Urinary bladder (tissue), 4 donors: ENCODE results near the gene MCRS1. TPM values are rescaled to one million over a fixed set of nuclear protein-coding genes. Genes with fewer than 3 reads are reported as not detected.
A peak's percentile ranks its signal among the peaks of the same experiment; 100 is the strongest.

ENCODE experiments used
- DNase-seq: peaks from one replicate; pipeline ENCODE4 v3.0.0-alpha.2; 2015; ENCODE audit errors: extremely low spot score
- H3K27ac ChIP-seq: one replicate; pipeline ENCODE4 v1.5.1; 2013; ENCODE audit warnings: low read depth, mild to moderate bottlenecking, moderate library complexity
- H3K36me3 ChIP-seq: one replicate; pipeline ENCODE4 v1.6.1; 2013; ENCODE audit warnings: mild to moderate bottlenecking, moderate library complexity; ENCODE audit not compliant: insufficient read depth
- H3K4me1 ChIP-seq: one replicate; pipeline ENCODE4 v1.6.1; 2013; ENCODE audit warnings: mild to moderate bottlenecking, moderate library complexity; ENCODE audit not compliant: insufficient read depth
- H3K4me3 ChIP-seq: one replicate; pipeline ENCODE4 v1.5.1; 2013; ENCODE audit warnings: low read depth, low read length
- WGBS: extraction: QIAGEN DNeasy Blood & Tissue Kit; methylation state at CpG from one replicate; pipeline ENCODE4 v1.1.7; 2013; 5-methylcytosine and 5-hydroxymethylcytosine counted together
- polyA plus RNA-seq: library from polyadenylated mRNA; stranded (reverse); fragments of 200-250 nt; gene quantifications from one replicate; pipeline ENCODE4 v1.2.3, GENCODE V29; 2013
- total RNA-seq: library from RNA; depleted of rRNA; stranded (reverse); fragments of >200 nt; gene quantifications from one replicate; pipeline ENCODE4 v1.2.3, GENCODE V29; 2014
- donor health status: healthy with polysubstance abuse.
- donor health status: healthy.

MCRS1 gene
- total and polyA plus RNA-seq, 2 donors, result 23.0 to 48.3 TPM

DNA sequence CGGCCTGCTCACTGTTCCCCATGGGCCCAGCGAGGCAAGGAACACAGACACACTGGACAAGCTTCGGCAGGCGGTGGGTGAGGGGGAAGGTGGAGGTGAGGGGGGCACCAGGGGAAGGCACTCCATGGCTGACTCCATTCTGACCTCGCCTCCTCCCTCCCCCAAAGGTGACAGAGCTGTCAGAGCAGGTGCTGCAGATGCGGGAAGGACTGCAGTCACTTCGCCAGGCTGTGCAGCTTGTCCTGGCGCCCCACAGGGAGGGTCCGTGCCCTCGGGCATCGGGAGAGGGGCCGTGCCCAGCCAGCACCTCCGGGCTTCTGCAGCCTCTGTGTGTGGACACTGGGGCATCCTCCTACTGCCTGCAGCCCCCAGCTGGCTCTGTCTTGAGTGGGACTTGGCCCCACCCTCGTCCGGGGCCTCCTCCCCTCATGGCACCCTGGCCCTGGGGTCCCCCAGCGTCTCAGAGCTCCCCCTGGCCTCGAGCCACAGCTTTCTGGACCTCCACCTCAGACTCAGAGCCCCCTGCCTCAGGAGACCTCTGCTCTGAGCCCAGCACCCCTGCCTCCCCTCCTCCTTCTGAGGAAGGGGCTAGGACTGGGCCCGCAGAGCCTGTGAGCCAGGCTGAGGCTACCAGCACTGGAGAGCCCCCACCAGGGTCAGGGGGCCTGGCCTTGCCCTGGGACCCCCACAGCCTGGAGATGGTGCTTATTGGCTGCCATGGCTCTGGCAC lies 10.6 kb downstream of the MCRS1 start:
- Histone ChIP-seq H3K4me1 (no peaks in the 10 kb centered on the region), H3K4me3 (no peak overlapping the region), H3K36me3 (peaks cover 10% of the 10 kb centered on the region), H3K27ac (no peak overlapping the region)
- 84% methylated on average over 18 of the region's 18 CpGs for WGBS
- DNase-seq, result no peak

DNA sequence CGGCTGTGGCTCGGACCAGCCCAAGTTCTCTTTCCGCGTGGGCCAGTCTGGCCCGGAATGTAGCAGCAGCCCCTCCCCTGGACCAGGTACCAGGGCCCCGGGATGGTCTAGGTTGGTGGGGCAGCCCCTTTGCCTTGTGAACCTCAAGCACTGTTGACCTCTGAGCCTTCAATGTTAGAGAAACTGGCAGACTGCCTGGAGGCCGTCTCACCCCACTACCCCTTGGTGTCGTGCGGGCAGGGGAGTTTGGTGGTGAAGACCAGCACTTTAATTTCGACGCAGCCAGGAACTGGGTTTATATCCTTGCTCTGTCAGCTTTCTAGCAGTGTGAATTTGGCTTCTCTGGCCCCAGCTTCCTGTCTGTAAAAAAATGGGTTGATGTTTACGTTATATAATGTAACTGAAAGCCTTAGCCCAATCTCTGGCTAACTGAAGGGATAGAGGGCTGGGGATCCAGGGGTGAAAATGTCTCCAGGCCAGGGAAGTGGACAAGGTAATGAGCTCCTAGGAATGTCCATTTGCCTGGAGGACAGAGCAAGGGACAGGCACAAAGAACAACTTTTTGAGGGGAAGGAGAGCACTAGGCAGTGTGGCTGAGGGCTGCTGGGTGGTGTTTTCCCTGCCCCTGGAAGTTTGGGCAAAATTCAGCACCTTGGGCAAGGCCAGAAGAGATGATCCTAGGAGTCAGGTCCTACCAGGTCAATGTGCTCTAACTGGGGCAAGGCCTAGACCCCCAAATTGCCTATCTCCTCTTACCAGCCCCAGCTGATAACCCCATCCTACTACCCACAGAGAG lies 11.4 kb downstream of the MCRS1 start:
- no peak for DNase-seq
- no peak overlapping the region for H3K27ac ChIP-seq
- no peak overlapping the region for H3K4me3 ChIP-seq
- 68% methylated on average over 12 of the region's 12 CpGs for WGBS
- H3K36me3 ChIP-seq, result peaks cover 10% of the 10 kb centered on the region
- no peaks in the 10 kb centered on the region for H3K4me1 ChIP-seq

DNA sequence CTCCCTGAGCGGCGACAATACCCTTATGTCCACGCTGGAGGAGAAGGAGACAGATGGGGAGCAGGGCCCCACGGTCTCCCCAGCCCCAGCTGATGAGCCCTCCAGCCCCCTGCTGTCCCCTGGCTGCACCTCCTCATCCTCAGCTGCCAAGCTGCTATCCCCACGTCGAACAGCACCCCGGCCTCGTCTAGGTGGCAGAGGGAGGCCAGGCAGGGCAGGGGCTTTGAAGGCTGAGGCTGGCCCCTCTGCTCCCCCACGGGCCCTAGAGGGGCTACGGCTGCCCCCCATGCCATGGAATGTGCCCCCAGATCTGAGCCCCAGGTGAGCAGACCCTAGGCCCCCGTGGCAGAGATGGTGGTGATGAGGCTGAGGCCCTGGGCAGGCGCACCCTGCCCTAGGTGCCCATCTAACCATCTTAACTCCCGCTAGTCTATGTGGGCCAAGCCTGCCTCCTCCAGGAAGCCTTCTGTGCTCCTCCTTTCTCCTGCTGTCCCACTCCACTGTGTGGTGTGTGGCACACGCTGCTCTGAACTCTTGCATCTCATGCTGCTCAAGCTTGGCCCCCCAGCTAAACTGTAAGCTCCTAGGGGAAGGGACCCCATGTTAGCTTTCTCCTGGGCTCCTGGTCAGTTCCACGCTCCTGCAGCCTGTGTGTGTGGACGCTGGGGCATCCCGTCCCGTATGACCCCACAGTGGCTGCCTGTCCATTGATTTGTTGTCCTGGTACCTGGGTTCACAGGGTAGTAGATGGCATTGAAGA lies 12.1 kb downstream of the MCRS1 start:
- peaks cover 10% of the 10 kb centered on the region for H3K36me3 ChIP-seq
- WGBS, result 84% methylated on average over 18 of the region's 18 CpGs
- H3K4me1 ChIP-seq, result no peaks in the 10 kb centered on the region
- DNase-seq, result no peak
- no peak overlapping the region for H3K4me3 ChIP-seq
- no peak overlapping the region for H3K27ac ChIP-seq

DNA sequence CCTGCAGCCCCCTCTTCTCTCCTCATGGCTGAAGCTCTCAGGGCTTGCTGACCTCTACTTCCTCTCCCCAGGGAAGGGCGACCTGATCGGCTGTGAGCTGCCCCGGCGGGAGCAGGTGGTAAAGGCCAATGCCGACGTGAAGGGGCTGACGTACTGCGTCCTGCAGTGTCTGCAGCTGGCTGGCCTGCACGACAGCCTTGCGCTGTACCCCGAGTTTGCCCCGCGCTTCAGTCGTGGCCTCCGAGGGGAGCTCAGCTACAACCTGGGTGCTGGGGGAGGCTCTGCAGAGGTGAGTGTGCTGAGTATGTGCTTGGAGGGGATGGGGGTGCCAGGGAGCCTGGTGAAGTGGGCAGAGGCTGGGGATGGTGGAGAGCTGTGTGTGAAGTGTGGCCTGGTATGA lies 13.7 kb downstream of the MCRS1 start:
- WGBS, result 82% methylated on average over 15 of the region's 15 CpGs
- DNase-seq, result no peak
- H3K4me1 ChIP-seq, result no peaks in the 10 kb centered on the region
- no peak overlapping the region for H3K27ac ChIP-seq
- no peak overlapping the region for H3K4me3 ChIP-seq
- H3K36me3 ChIP-seq, result peaks cover 7% of the 10 kb centered on the region

DNA sequence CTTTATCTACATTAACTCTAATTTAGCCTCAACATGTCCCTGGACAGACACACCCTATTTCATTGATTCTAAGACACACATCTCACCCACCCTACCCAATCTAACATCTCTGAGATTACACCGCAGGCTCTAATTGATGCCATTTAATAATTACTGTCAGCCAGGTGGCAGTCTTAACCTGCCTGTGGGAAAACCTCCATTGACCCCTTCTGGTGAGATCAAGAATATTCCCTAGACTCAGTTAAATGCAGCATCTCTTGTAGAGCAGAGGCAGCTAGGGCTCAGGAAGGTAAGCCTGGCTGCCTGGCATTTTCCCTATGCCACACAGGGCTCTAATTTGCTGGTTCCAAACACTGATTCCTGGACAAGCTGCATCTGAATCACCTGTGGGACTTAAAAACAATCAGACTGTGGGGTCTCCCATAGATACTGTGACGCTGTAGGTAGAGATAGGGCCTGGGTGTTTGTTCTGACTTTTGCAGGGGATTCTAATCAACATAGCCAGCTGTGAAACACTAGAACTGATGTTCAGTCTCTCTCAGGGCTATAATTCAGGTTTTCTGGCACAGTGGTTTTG lies 14.3 kb downstream of the MCRS1 start:
- 68% methylated on average over 2 of the region's 2 CpGs for WGBS
- Histone ChIP-seq H3K36me3 (peaks cover 7% of the 10 kb centered on the region), H3K4me3 (no peak overlapping the region), H3K4me1 (no peaks in the 10 kb centered on the region), H3K27ac (no peak overlapping the region)
- no peak for DNase-seq

DNA sequence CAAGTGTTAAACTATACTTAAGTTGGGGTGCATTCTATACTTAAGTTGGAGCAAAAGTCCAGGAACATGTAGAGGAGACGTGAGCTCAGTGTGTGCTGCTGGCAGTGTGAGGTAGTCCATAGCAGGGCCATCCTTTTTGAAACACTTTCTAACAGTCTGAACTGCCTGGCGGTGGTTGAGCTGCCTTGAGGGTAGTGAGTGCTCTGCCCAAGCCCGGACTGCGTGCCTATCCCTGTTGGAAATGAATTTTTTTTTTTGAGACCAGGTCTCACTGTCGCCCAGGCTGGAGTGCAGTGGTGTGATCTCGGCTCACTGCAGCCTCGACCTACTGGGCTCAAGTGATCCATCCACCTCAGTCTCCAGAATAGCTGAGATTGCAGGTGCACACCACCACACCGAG lies 15.0 kb downstream of the MCRS1 start:
- Histone ChIP-seq H3K27ac (no peak overlapping the region), H3K4me1 (no peaks in the 10 kb centered on the region), H3K4me3 (no peak overlapping the region), H3K36me3 (peaks cover 7% of the 10 kb centered on the region)
- DNase-seq, result no peak
- WGBS, result 81% methylated on average over 8 of the region's 8 CpGs

DNA sequence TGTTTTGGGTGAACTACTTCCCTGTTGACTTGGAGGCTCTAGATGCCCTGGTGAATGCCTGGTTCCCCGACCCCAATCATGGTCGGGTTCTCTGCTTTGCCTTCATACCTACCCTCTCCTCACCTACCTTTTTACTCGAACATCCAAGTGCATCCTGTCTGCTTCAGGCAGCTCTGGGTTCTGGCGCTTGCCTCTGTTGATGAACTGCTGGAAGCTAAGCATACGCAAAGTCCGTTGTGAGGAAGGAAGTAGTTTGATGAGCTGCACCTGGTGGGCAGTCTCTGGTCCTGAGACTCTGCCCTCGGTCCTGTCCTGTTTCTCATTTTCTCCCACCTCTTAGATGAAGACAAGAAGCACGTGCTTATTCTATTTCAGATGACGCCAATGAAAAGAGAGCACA lies 15.5 kb downstream of the MCRS1 start:
- Histone ChIP-seq H3K27ac (no peak overlapping the region), H3K4me1 (no peaks in the 10 kb centered on the region), H3K36me3 (peaks cover 5% of the 10 kb centered on the region), H3K4me3 (no peak overlapping the region)
- WGBS, result 38% methylated on average over 9 of the region's 9 CpGs
- no peak for DNase-seq

DNA sequence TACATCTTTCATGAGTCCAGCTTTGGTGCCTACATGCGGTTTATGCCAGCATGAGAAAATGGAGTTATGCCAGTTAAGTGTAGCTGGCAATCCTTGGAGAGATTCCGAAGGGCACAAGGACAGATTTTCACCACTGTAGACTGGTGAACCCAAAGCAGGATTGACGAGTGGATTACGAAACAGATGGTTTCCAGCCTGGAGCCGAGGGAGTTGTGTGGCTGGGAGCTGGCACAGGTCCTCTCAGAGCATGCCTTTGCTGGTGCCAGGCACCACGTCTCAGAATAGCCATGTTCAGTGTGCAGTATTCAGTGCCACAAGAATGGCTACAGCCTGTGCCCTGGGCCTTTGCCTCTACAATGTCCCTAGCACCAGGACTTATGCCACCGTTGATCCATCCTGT lies 15.9 kb downstream of the MCRS1 start:
- no peaks in the 10 kb centered on the region for H3K4me1 ChIP-seq
- 69% methylated on average over 7 of the region's 7 CpGs for WGBS
- H3K27ac ChIP-seq, result no peak overlapping the region
- H3K4me3 ChIP-seq, result no peak overlapping the region
- peaks cover 2% of the 10 kb centered on the region for H3K36me3 ChIP-seq
- no peak for DNase-seq

DNA sequence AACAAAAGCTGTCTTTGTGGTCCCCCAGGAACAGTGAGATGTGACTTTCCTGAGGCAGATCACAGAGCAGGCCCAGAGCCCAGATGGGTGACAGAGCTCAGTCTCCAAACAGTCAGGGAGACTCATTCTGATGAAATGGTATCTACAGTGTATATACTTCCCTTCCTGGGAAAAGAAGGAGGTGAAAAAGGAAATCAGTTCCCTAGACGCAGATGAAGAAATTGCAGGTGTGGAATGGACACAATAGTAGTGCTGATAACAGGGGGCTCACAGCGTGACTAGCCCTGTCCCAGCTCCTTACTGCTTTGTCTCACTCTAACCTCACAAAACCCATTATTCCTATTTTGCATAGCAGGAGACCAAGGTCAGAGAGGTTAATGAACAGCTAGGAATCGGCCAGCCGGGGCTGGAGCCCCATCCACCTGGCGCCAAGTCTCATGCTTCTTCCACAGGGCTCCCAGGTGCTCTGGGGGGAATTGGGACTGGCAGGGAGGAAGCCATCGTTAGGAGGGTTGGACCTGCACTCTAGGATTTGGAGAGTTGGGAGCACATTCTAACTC lies 17.2 kb downstream of the MCRS1 start:
- Histone ChIP-seq H3K4me3 (no peak overlapping the region), H3K27ac (no peak overlapping the region), H3K4me1 (no peaks in the 10 kb centered on the region), H3K36me3 (no peaks in the 10 kb centered on the region)
- WGBS, result 86% methylated on average over 6 of the region's 6 CpGs
- DNase-seq, result no peak

DNA sequence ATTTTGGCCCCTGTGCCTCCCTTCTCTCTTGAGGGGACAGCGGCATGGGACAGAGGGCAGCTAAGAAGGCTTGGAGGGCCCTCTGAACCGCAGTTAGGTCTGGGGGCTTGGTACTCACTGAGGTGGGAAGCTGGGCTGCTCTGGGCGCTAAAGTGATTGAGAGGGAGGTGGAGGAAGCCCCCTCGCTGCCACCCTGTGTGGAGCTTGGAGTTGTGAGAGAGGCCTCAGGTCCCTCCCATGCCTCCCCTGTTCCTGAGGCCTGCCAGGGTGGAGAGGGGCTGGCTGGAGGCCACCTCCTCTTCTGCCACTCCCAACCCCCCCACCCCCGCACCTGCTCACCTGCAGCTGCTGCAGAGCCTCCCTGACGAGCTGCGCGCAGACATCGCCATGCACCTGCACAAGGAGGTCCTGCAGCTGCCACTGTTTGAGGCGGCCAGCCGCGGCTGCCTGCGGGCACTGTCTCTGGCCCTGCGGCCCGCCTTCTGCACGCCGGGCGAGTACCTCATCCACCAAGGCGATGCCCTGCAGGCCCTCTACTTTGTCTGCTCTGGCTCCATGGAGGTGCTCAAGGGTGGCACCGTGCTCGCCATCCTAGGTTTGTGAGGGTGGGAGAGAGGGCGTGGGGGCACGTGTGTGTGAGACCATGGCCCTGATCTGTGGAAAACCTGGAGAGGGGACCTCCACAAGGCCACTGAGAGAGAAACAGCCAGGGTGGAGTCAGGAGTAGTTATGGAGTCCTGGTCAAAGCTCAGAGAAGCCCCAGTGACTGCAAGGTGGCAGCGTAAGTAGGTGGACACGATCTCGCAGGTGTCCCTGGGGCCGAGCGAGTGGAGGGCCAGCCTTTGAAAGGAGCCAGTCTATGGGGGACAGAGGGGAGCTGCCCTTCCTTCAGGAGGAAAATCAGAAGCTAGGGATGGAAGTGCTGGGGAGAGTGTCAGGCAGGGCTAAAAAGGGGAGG lies 17.9 kb downstream of the MCRS1 start:
- no peak overlapping the region for H3K4me3 ChIP-seq
- DNase-seq, result no peak
- H3K4me1 ChIP-seq, result no peaks in the 10 kb centered on the region
- 94% methylated on average over 28 of the region's 28 CpGs for WGBS
- H3K36me3 ChIP-seq, result no peaks in the 10 kb centered on the region
- H3K27ac ChIP-seq, result no peak overlapping the region

DNA sequence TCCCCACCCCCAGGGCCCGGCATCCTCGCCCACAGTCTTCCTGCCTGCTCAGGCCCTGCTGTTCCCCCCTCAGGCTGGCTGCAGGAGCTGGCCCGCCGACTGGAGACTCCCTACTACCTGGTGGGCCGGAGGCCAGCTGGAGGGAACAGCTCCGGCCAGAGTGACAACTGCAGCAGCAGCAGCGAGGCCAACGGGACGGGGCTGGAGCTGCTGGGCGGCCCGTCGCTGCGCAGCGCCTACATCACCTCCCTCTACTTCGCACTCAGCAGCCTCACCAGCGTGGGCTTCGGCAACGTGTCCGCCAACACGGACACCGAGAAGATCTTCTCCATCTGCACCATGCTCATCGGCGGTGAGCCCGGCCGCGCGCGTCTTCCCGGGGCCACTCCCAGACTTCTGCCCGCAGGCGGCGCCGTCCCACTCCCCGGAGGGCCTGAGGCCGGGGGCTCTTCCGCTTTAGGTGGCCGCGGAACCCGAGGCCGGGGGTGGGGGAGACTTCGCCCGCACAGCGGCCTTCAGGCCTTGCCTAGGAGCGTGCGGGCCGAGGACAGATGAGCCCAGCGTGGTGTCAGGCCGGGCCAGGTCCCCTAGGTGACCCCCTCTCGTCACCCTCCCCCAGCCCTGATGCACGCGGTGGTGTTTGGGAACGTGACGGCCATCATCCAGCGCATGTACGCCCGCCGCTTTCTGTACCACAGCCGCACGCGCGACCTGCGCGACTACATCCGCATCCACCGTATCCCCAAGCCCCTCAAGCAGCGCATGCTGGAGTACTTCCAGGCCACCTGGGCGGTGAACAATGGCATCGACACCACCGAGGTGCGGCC lies 18.9 kb downstream of the MCRS1 start:
- WGBS, result 11% methylated on average over 70 of the region's 70 CpGs
- DNase-seq, result no peak
- H3K27ac ChIP-seq, result no peak overlapping the region

DNA sequence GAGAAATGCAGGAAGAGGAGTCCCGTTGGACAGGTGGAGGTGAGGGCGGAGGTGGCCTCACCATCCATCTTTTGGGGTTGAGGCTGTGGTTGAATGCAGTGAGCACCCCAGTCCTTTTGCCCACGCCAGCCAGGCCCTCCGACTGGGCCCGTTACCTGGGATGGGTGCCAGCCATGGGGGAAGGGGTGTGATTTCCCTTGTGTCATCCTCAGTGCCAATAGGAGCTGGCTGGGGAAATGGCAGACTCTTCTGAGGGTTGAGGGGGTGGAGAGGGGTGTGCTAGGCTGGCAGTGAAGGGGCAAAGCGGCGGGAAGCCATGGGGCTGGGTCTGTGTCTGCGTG lies 19.5 kb downstream of the MCRS1 start:
- Histone ChIP-seq H3K27ac (no peak overlapping the region), H3K36me3 (no peaks in the 10 kb centered on the region), H3K4me3 (peak overlapping the region; percentile 6), H3K4me1 (no peaks in the 10 kb centered on the region)
- DNase-seq, result no peak
- WGBS, result 42% methylated on average over 8 of the region's 8 CpGs

More for the DNA sequence above, 18.9 kb downstream of the MCRS1 start:
- Histone ChIP-seq H3K4me3 (peak overlapping the region; percentile 6), H3K36me3 (no peaks in the 10 kb centered on the region), H3K4me1 (no peaks in the 10 kb centered on the region)
